Endothelial cell of umbilical vein (primary cell): ENCODE measurements around the gene ADTRP. TPM values are rescaled to one million over a fixed set of nuclear protein-coding genes. Genes with fewer than 3 reads are reported as not detected.

ENCODE experiments used
- BruUV-seq: library from RNA; stranded (reverse); fragments of 400-500 nt; replicated peaks from 2 replicates; lab custom pipeline; 2021; lab: Mats Ljungman, UMichigan
- CTCF ChIA-PET: fragments of 300-600, 350-600 bp; sonication (Branson Sonifier 250); formaldehyde crosslinking; loops from one replicate; lab custom pipeline; 2021; ENCODE audit warnings: antibody characterized with exemption, inconsistent platforms; lab: Charles Lee
- POLR2A ChIA-PET: fragments of 300-600, 350-600 bp; sonication (Branson Sonifier 250); formaldehyde crosslinking; loops from one replicate; lab custom pipeline; 2021; ENCODE audit warnings: antibody characterized with exemption, inconsistent platforms; lab: Charles Lee
- DNase-seq: peaks from one replicate; pipeline ENCODE4 v3.0.0-alpha.2; 2011; ENCODE audit warnings: low read depth, low spot score
- FAIRE-seq: peaks from 2 replicates; lab custom pipeline; 2011; peaks lifted over from hg19 to GRCh38; lab: Jason Lieb, UNC
- H2AFZ ChIP-seq: 2 replicates; pipeline ENCODE4 v1.6.0; 2012; ENCODE audit warnings: low read depth, low read length, control low read depth, inconsistent platforms
- H3K27ac ChIP-seq: 2 replicates; pipeline ENCODE4 v1.5.1; 2011; ENCODE audit warnings: low read depth, mild to moderate bottlenecking, control low read depth, low read length, moderate library complexity; ENCODE audit not compliant: insufficient read depth
- H3K27me3 ChIP-seq, 2 experiments: 2 replicates each; pipeline versions ENCODE4 v1.6.0 to v1.6.1; 2011; ENCODE audit warnings: low read length in 2 of 2, mixed read lengths in 1 of 2; ENCODE audit not compliant: control insufficient read depth in 2 of 2, insufficient read depth in 2 of 2
- H3K36me3 ChIP-seq, 2 experiments: 2 replicates in 1 of 2; 3 replicates in 1 of 2; pipeline ENCODE4 v1.5.1; 2011; ENCODE audit warnings: low read length in 2 of 2, mild to moderate bottlenecking in 1 of 2, moderate library complexity in 1 of 2; ENCODE audit not compliant: control insufficient read depth in 2 of 2, insufficient read depth in 2 of 2; ENCODE audit errors: extremely low read depth in 1 of 2
- H3K4me1 ChIP-seq: 3 replicates; pipeline ENCODE4 v1.5.1; 2011; ENCODE audit warnings: mild to moderate bottlenecking, low read length; ENCODE audit not compliant: control insufficient read depth, insufficient read depth; ENCODE audit errors: extremely low read depth
- H3K4me2 ChIP-seq: 2 replicates; pipeline ENCODE4 v1.6.1; 2011; ENCODE audit warnings: low read length, control low read depth, mixed read lengths; ENCODE audit not compliant: insufficient read depth
- H3K4me3 ChIP-seq, 3 experiments: fragments of 200-600 bp in 1 of 3; sonication (generic), shearing (Covaris generic) in 1 of 3; replicated peaks in 1 of 3; 2 replicates each; pipeline ENCODE4 v1.5.1; 2011 to 2016; ENCODE audit warnings: control low read depth in 3 of 3, low read length in 3 of 3, mild to moderate bottlenecking in 2 of 3, inconsistent platforms in 1 of 3, low read depth in 1 of 3, moderate library complexity in 1 of 3; ENCODE audit not compliant: insufficient read depth in 1 of 3
- H3K79me2 ChIP-seq: 2 replicates; pipeline ENCODE4 v1.6.0; 2012; ENCODE audit warnings: low read length, inconsistent platforms; ENCODE audit not compliant: control insufficient read depth, insufficient read depth
- H3K9ac ChIP-seq: replicated peaks from 2 replicates; pipeline ENCODE3; 2011; ENCODE audit warnings: low read length, control low read depth; ENCODE audit not compliant: insufficient read depth; ENCODE audit errors: extremely low read depth
- H3K9me1 ChIP-seq: replicated peaks from 3 replicates; pipeline ENCODE4 v1.6.0; 2011; ENCODE audit warnings: mild to moderate bottlenecking, low read length; ENCODE audit not compliant: control insufficient read depth, insufficient read depth; ENCODE audit errors: extremely low read depth
- H3K9me3 ChIP-seq: replicated peaks from 2 replicates; pipeline ENCODE4 v1.5.1; 2012; ENCODE audit warnings: low read length, inconsistent platforms; ENCODE audit not compliant: control insufficient read depth, insufficient read depth
- H4K20me1 ChIP-seq: replicated peaks from 2 replicates; pipeline ENCODE3; 2011; ENCODE audit warnings: mild to moderate bottlenecking, low read length; ENCODE audit not compliant: control insufficient read depth, insufficient read depth; ENCODE audit errors: extremely low read depth
- CTCF ChIP-seq, 2 donors: IDR thresholded peaks; 1 replicate in 1 of 2; 2 replicates in 1 of 2; pipeline ENCODE4 v1.5.1; 2011; ENCODE audit warnings: low read length in 2 of 2, mild to moderate bottlenecking in 2 of 2, moderate library complexity in 2 of 2, control low read depth in 1 of 2, inconsistent platforms in 1 of 2, low read depth in 1 of 2; ENCODE audit not compliant: insufficient read depth in 1 of 2; ENCODE audit errors: extremely low read depth in 1 of 2
- EZH2 ChIP-seq: IDR thresholded peaks from 2 replicates; pipeline ENCODE4 v1.6.1; 2012; ENCODE audit warnings: borderline replicate concordance, low read depth, mild to moderate bottlenecking, moderate library complexity, low read length, inconsistent platforms; ENCODE audit not compliant: severe bottlenecking
- FOS ChIP-seq: IDR thresholded peaks from 2 replicates; pipeline ENCODE4 v1.6.1; 2011; ENCODE audit warnings: mild to moderate bottlenecking, low read length, moderate library complexity, borderline replicate concordance; ENCODE audit not compliant: insufficient read depth
- GATA2 ChIP-seq: IDR thresholded peaks from 2 replicates; pipeline ENCODE4 v1.7.0; 2011; ENCODE audit warnings: low read depth, mild to moderate bottlenecking, moderate library complexity, mixed read lengths, low read length; ENCODE audit not compliant: insufficient read length, insufficient read depth
- JUN ChIP-seq: IDR thresholded peaks from 2 replicates; pipeline ENCODE4 v1.6.1; 2011; ENCODE audit warnings: borderline replicate concordance, low read depth; ENCODE audit not compliant: insufficient read length, insufficient read depth
- MAX ChIP-seq: IDR thresholded peaks from 2 replicates; pipeline ENCODE4 v1.6.1; 2011; ENCODE audit not compliant: insufficient read depth, insufficient read length
- MYC ChIP-seq: IDR thresholded peaks from one replicate; pipeline ENCODE4 v1.6.1; 2011; ENCODE audit warnings: mild to moderate bottlenecking, low read depth, low read length
- POLR2AphosphoS5 ChIP-seq: IDR thresholded peaks from 2 replicates; pipeline ENCODE4 v1.6.1; 2012; ENCODE audit warnings: low read depth, mild to moderate bottlenecking, control low read depth, low read length, moderate library complexity; ENCODE audit not compliant: insufficient read depth
- dilution Hi-C: fragments of 300-500 bp; cut with MboI; formaldehyde crosslinking; loops from one replicate; pipeline ENCODE4 v1.15.0; 2019; ENCODE audit warnings: low sequenced_read_pairs; ENCODE audit not compliant: extremely low pct_ligation_motif_present
- intact Hi-C: fragments of 100-400 bp; cut with micrococcal nuclease; formaldehyde crosslinking; loops from one replicate; pipeline ENCODE4 v1.10.0; 2022
- polyA plus RNA-seq, 4 experiments: library from polyadenylated mRNA; depleted of rRNA in 3 of 4; stranded (reverse) in 3 of 4; unstranded in 1 of 4; fragments of >200 nt; gene quantifications; 2 replicates each; pipeline versions ENCODE4 v1.2.1 to v1.2.3, GENCODE V29; 2011 to 2012; ENCODE audit warnings: missing spikeins in 1 of 4
- total RNA-seq: library from RNA; stranded (reverse); gene quantifications from 2 replicates; pipeline ENCODE4 v1.2.3, GENCODE V29; 2021

ADTRP gene
- total and polyA plus RNA-seq, 2 donors (not counting 3 experiments of a cell fraction or from before 2014, with no cell fraction given) = 3.3 to 4.4 TPM

DNA sequence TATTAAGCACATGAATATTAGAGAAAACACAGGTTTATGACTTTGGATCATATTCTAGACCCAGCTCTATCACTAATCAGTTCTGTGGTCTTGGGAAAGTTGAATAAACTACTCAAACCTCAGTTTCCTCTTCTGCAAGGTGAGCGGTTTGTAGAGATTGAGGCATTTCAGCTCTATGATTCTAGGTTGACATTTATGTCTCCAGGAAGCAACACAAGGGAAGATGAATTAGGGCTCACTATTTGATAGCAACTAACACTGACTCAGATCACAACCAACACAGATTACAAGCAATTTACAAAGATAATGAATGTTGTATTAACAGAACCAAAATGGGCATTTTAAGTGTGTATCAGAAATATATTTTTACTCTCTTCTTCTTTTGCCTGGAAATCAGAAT lies 21.9 kb downstream of the ADTRP start:
- CTCF ChIA-PET = no interaction called here
- POLR2A ChIA-PET = no interaction called here

More for the DNA sequence above, 21.9 kb downstream of the ADTRP start:
- Histone ChIP-seq H3K4me3 (no peak overlapping the region), H2AFZ (no peak overlapping the region), H3K9me3 (no peaks in the 10 kb centered on the region), H3K4me2 (no peak overlapping the region), H3K27ac (no peak overlapping the region), H3K4me1 (peaks cover 10% of the 10 kb centered on the region), H3K27me3 (no peaks in the 10 kb centered on the region), H4K20me1 (no peaks in the 10 kb centered on the region), H3K79me2 (peaks cover 31% of the 10 kb centered on the region), H3K9me1 (no peaks in the 10 kb centered on the region), H3K9ac (no peak overlapping the region), H3K36me3 (no peaks in the 10 kb centered on the region)
- DNase-seq = no peak
- intact Hi-C loops = no loop called here
- no TSS peak for BruUV-seq
- dilution Hi-C loops = loop anchor here (25.0 kb wide), 1 partner anchor 531 kb away; the partner anchor contains the start of gene EDN1
- FAIRE-seq = no peak
- TF ChIP-seq FOS (no peak), POLR2AphosphoS5 (no peak), EZH2 (no peak), MAX (no peak), CTCF (IDR thresholded peaks at IDR 0.05; ENCODE audit: extremely low read depth in 1 of 2, insufficient read depth in 1 of 2, low read depth in 1 of 2, low read length in 2 of 2) (no peak), GATA2 (no peak), JUN (no peak), MYC (no peak)
